Suprapubic skin (tissue), 4 donors: Measurements from ENCODE around the gene PCSK2. TPM values are rescaled to one million over a fixed set of nuclear protein-coding genes. Genes with fewer than 3 reads are reported as not detected.

Experiments
- DNase-seq, 2 donors: peaks; one replicate each; pipeline ENCODE4 v3.0.0-alpha.2; 2019; ENCODE audit warnings: low spot score in 2 of 2
- H3K27ac ChIP-seq: fragments of 200-600 bp; sonication (generic); one replicate; pipeline ENCODE4 v1.5.1; 2019
- H3K27me3 ChIP-seq: fragments of 200-600 bp; sonication (generic); one replicate; pipeline ENCODE4 v1.5.1; 2019
- H3K36me3 ChIP-seq: fragments of 200-600 bp; sonication (generic); one replicate; pipeline ENCODE4 v1.5.1; 2019
- H3K4me1 ChIP-seq: fragments of 200-600 bp; sonication (generic); one replicate; pipeline ENCODE4 v1.5.1; 2019
- H3K4me3 ChIP-seq: fragments of 200-600 bp; sonication (generic); one replicate; pipeline ENCODE4 v1.5.1; 2019; ENCODE audit warnings: mild to moderate bottlenecking
- H3K9me3 ChIP-seq: fragments of 200-600 bp; sonication (generic); one replicate; pipeline ENCODE4 v1.5.1; 2019
- CTCF ChIP-seq, 2 donors: fragments of 200-600 bp in 1 of 2; fragments of 450-650 bp in 1 of 2; sonication (generic) in 1 of 2; IDR thresholded peaks; one replicate each; pipeline ENCODE4 v1.5.1; 2016 to 2019; ENCODE audit warnings: antibody characterized with exemption in 2 of 2, mild to moderate bottlenecking in 1 of 2, moderate library complexity in 1 of 2
- EP300 ChIP-seq: sonication (generic); formaldehyde crosslinking; IDR thresholded peaks from one replicate; pipeline ENCODE4 v1.6.1; 2017; ENCODE audit warnings: antibody characterized with exemption
- POLR2A ChIP-seq, 2 donors: fragments of 450-650 bp; IDR thresholded peaks; one replicate each; pipeline ENCODE4 v1.6.1; 2017; ENCODE audit warnings: antibody characterized with exemption in 2 of 2, mild to moderate bottlenecking in 2 of 2, moderate library complexity in 2 of 2
- POLR2AphosphoS5 ChIP-seq, 3 donors: sonication (generic); formaldehyde crosslinking; IDR thresholded peaks; one replicate each; pipeline ENCODE4 v1.6.1; 2017; ENCODE audit warnings: antibody characterized with exemption in 3 of 3
- WGBS: methylation state at CpG from one replicate; pipeline ENCODE4 v1.1.5; 2018; 5-methylcytosine and 5-hydroxymethylcytosine counted together
- total RNA-seq, 4 donors: library from RNA; depleted of rRNA; stranded (reverse); fragments of >200 nt; gene quantifications; one replicate each; pipeline ENCODE4 v1.1.0, GENCODE V29; 2016

Gene PCSK2
- total RNA-seq, 4 donors from 2014 or later, result 5.2 to 23.1 (median 12.9) TPM

GRCh38 chr20:17223553-17223952 is 3.3 kb upstream of the PCSK2 start:
- Histone ChIP-seq H3K4me1 (peaks cover 16% of the 10 kb centered on the region), H3K4me3 (no peak overlapping the region), H3K27ac (no peak overlapping the region), H3K36me3 (no peaks in the 10 kb centered on the region), H3K9me3 (no peaks in the 10 kb centered on the region), H3K27me3 (peaks cover 38% of the 10 kb centered on the region)
- no peak for TF ChIP-seq POLR2AphosphoS5 (IDR thresholded peaks at IDR 0.05)
- no peak for TF ChIP-seq EP300
- TF ChIP-seq CTCF (IDR thresholded peaks at IDR 0.05), result no peak
- WGBS, result 81% methylated on average over 3 of the region's 3 CpGs
- no peak for DNase-seq

- Histone ChIP-seq H3K27ac (peak overlapping the region; percentile 24), H3K36me3 (no peaks in the 10 kb centered on the region), H3K4me1 (peaks cover 19% of the 10 kb centered on the region), H3K9me3 (no peaks in the 10 kb centered on the region), H3K4me3 (peak overlapping the region; percentile 41), H3K27me3 (peaks cover 60% of the 10 kb centered on the region)
- 1% methylated on average over 24 of the region's 38 CpGs for WGBS
- no peak for TF ChIP-seq EP300
- TF ChIP-seq POLR2AphosphoS5 (IDR thresholded peaks at IDR 0.05), result no peak
- TF ChIP-seq POLR2A (IDR thresholded peaks at IDR 0.05), result no peak
- TF ChIP-seq CTCF (IDR thresholded peaks at IDR 0.05), result no peak
- DNase-seq, result peak in 1 of 2 donors; percentile 57
Measured at GRCh38 chr20:17225851-17226409, 910 bp upstream of the PCSK2 start.

- Histone ChIP-seq H3K4me1 (peaks cover 19% of the 10 kb centered on the region), H3K27me3 (peaks cover 60% of the 10 kb centered on the region), H3K27ac (no peak overlapping the region), H3K9me3 (no peaks in the 10 kb centered on the region), H3K36me3 (no peaks in the 10 kb centered on the region), H3K4me3 (peak overlapping the region; percentile 41)
- 2% methylated on average over 14 of the region's 17 CpGs for WGBS
- DNase-seq, result no peak
- no peak for TF ChIP-seq EP300
- TF ChIP-seq POLR2AphosphoS5 (IDR thresholded peaks at IDR 0.05), result no peak
- TF ChIP-seq POLR2A (IDR thresholded peaks at IDR 0.05), result no peak
- TF ChIP-seq CTCF (IDR thresholded peaks at IDR 0.05), result no peak
Measured at GRCh38 chr20:17227219-17227575, 357 bp downstream of the PCSK2 start.

GRCh38 chr20:17227669-17228623 is 1.1 kb downstream of the PCSK2 start:
- 6% methylated on average over 20 of the region's 35 CpGs for WGBS
- Histone ChIP-seq H3K27ac (no peak overlapping the region), H3K4me1 (peaks cover 19% of the 10 kb centered on the region), H3K36me3 (no peaks in the 10 kb centered on the region), H3K27me3 (peaks cover 60% of the 10 kb centered on the region), H3K9me3 (no peaks in the 10 kb centered on the region), H3K4me3 (peak overlapping the region; percentile 41)
- TF ChIP-seq CTCF (IDR thresholded peaks at IDR 0.05), result no peak
- TF ChIP-seq POLR2AphosphoS5 (IDR thresholded peaks at IDR 0.05), result no peak
- TF ChIP-seq EP300, result no peak
- no peak for TF ChIP-seq POLR2A (IDR thresholded peaks at IDR 0.05)
- no peak for DNase-seq

- no peaks in the 10 kb centered on the region for H3K36me3 ChIP-seq
- WGBS, result 8% methylated on average over 23 of the region's 25 CpGs
- H3K27ac ChIP-seq, result no peak overlapping the region
- no peaks in the 10 kb centered on the region for H3K9me3 ChIP-seq
- H3K27me3 ChIP-seq, result peaks cover 60% of the 10 kb centered on the region
- no peak for TF ChIP-seq CTCF (IDR thresholded peaks at IDR 0.05)
- TF ChIP-seq POLR2A (IDR thresholded peaks at IDR 0.05), result no peak
- no peak for TF ChIP-seq EP300
- TF ChIP-seq POLR2AphosphoS5 (IDR thresholded peaks at IDR 0.05), result no peak
- peaks cover 19% of the 10 kb centered on the region for H3K4me1 ChIP-seq
- DNase-seq, result no peak
- H3K4me3 ChIP-seq, result peak overlapping the region; percentile 41
Measured at GRCh38 chr20:17228624-17229061, 1.8 kb downstream of the PCSK2 start.
